ENCODE results near the gene TAF4.

DNA sequence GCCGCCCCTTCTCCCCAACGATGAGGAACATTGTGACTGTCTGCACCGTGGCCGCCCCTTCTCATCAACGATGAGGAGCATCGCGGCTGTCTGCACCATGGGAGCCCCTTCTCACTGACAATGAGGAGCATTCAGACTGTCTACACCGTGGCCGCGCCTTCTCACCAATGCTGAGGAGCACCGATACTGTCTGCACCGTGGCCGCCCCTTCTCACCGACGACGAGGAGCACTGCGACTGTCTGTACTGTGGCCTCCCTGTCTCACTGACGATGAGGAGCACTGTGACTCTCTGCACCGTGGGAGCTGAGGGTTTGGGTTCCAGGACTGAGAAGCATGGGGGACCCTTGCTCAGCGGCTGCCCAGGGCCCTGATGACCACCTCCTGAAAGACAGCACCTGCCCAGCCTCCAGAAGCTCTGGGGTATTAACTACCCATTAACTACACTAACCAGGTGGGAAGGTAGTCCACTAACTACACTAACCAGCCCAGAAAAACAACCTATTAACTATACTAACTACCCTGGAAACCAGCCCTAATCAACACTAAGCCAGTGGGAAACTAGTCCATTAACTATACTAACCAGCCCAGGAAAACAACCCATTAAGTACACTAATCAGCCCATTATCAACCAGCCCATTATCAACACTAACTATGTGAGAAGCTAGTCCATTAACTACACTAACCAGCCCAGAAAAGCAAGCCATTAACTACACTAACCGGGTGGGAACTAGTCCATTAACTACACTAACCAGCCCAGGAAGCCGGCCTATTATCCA, 116.9 kb downstream of the TAF4 start:
- TF ChIP-seq, protein P1, sequence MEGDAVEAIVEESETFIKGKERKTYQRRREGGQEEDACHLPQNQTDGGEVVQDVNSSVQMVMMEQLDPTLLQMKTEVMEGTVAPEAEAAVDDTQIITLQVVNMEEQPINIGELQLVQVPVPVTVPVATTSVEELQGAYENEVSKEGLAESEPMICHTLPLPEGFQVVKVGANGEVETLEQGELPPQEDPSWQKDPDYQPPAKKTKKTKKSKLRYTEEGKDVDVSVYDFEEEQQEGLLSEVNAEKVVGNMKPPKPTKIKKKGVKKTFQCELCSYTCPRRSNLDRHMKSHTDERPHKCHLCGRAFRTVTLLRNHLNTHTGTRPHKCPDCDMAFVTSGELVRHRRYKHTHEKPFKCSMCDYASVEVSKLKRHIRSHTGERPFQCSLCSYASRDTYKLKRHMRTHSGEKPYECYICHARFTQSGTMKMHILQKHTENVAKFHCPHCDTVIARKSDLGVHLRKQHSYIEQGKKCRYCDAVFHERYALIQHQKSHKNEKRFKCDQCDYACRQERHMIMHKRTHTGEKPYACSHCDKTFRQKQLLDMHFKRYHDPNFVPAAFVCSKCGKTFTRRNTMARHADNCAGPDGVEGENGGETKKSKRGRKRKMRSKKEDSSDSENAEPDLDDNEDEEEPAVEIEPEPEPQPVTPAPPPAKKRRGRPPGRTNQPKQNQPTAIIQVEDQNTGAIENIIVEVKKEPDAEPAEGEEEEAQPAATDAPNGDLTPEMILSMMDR (IDR thresholded peaks at IDR 0.05): no peak
- TF ChIP-seq POLR2A (IDR thresholded peaks at IDR 0.05) (no peak), EP300 (IDR thresholded peaks at IDR 0.05) (no peak)

Measured in sigmoid colon (tissue), 4 donors.